ENCODE measurements around the gene DGCR8.

DNA sequence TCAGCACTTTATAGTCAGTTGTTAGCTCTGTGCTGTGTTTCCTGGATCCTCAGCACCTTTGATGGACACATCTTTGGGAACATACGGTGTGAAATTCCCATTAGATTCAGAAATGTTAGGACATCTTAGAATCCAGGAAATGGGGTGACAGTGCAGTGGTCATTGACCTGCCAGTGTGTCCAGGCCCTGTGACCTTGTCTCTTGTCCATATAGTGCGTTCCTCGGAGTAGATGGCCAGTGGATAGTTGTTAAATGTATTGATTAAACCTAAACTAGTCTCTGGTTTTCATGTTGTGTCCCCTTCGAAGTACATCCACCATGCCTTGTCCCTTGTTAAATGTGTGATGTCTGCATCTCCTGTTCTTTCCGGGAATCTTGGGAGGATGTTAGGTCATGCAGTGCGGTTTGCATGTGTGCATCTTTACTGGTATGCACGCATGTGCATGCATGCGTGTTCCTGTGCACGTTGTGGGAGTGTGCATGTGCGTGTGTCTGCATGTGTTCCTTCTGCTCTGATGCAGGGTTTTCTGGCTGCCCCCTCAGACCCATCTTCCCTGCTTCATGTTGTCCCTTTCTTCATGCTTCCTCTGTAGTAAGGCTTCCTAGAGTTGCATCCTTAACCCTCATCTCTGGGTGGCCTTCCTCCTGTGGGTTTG, 4.0 kb downstream of the DGCR8 start:
- TF ChIP-seq, protein P1, sequence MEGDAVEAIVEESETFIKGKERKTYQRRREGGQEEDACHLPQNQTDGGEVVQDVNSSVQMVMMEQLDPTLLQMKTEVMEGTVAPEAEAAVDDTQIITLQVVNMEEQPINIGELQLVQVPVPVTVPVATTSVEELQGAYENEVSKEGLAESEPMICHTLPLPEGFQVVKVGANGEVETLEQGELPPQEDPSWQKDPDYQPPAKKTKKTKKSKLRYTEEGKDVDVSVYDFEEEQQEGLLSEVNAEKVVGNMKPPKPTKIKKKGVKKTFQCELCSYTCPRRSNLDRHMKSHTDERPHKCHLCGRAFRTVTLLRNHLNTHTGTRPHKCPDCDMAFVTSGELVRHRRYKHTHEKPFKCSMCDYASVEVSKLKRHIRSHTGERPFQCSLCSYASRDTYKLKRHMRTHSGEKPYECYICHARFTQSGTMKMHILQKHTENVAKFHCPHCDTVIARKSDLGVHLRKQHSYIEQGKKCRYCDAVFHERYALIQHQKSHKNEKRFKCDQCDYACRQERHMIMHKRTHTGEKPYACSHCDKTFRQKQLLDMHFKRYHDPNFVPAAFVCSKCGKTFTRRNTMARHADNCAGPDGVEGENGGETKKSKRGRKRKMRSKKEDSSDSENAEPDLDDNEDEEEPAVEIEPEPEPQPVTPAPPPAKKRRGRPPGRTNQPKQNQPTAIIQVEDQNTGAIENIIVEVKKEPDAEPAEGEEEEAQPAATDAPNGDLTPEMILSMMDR (IDR thresholded peaks at IDR 0.05; ENCODE audit: insufficient read depth, low read length, poor library complexity, severe bottlenecking): no peak
- no peak for TF ChIP-seq EZH2phosphoT487 (conservative IDR thresholded peaks at IDR 0.05; ENCODE audit: low read length)

All from SU-DHL-6 (cell line).